ENCODE results near the gene NXF3.
"Not testable (repeated sequence)": the region's sequence is repeated elsewhere in the genome, so short reads cannot be mapped to it uniquely, and the experiment has no call there.

The NXF3 gene

DNA sequence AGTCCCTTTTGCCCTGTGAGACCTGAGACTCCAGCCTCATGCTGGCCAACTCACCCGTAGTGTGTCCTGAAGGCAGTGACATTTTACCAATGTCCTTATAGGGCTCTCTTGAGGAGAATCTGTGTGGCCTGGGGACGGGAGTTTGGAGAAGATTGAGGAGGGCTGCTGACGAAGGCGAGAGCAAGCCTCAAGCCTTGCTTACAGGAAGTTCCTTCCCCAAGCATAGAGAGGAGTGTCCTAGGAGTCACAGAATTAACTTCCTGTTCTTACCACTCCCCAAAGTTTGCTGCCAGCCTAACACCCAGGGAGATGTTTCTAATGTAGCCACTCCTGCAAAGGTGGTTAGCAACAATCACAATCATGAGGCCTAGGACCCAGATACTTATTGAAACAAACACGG is at the start of gene NXF3:
Gene NXF3 (minus strand): TSS at position 202 of the 400 bp plus-strand sequence. CDS start 120 bp downstream, at position 82.
- Histone ChIP-seq H3K4me2 (ENCODE audit: low read length) (no peak within 1 kb of the TSS), H3K4me3 (ENCODE audit: low read depth, low read length) (no peak within 1 kb of the TSS), H3K27me3 (ENCODE audit: control insufficient read depth, insufficient read depth, low read length) (no peaks in the 10 kb centered on the region), H2AFZ (no peak within 1 kb of the TSS), H3K36me3 (ENCODE audit: control insufficient read depth, insufficient read depth, low read length) (no peaks in the 10 kb centered on the region), H3K9ac (no peak within 1 kb of the TSS), H3K79me2 (no peaks in the 10 kb centered on the region), H3K9me3 (ENCODE audit: control insufficient read depth, low read length) (no peaks in the 10 kb centered on the region), H3K4me1 (no peaks in the 10 kb centered on the region), H3K27ac (no peak within 1 kb of the TSS)
- TF ChIP-seq, protein P1, sequence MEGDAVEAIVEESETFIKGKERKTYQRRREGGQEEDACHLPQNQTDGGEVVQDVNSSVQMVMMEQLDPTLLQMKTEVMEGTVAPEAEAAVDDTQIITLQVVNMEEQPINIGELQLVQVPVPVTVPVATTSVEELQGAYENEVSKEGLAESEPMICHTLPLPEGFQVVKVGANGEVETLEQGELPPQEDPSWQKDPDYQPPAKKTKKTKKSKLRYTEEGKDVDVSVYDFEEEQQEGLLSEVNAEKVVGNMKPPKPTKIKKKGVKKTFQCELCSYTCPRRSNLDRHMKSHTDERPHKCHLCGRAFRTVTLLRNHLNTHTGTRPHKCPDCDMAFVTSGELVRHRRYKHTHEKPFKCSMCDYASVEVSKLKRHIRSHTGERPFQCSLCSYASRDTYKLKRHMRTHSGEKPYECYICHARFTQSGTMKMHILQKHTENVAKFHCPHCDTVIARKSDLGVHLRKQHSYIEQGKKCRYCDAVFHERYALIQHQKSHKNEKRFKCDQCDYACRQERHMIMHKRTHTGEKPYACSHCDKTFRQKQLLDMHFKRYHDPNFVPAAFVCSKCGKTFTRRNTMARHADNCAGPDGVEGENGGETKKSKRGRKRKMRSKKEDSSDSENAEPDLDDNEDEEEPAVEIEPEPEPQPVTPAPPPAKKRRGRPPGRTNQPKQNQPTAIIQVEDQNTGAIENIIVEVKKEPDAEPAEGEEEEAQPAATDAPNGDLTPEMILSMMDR (IDR thresholded peaks at IDR 0.05), result no peak

- not testable (repeated sequence) for H3K79me2 ChIP-seq; H2AFZ ChIP-seq; H3K9ac ChIP-seq; H3K9me3 ChIP-seq (ENCODE audit: control insufficient read depth, low read length); H3K27me3 ChIP-seq (ENCODE audit: control insufficient read depth, insufficient read depth, low read length); H3K27ac ChIP-seq; H3K4me2 ChIP-seq (ENCODE audit: low read length); H3K4me3 ChIP-seq (ENCODE audit: low read depth, low read length); H3K4me1 ChIP-seq; H3K36me3 ChIP-seq (ENCODE audit: control insufficient read depth, insufficient read depth, low read length)
Observed at GRCh38 chrX:103136528-103136927, 43.6 kb upstream of the NXF3 start.

GRCh38 chrX:103124284-103124683 is 31.3 kb upstream of the NXF3 start:
- H2AFZ ChIP-seq, result no peak overlapping the region
- no peak overlapping the region for H3K27ac ChIP-seq
- H3K4me1 ChIP-seq, result no peaks in the 10 kb centered on the region
- H3K79me2 ChIP-seq, result no peaks in the 10 kb centered on the region
- no peak overlapping the region for H3K9ac ChIP-seq
- H3K4me3 ChIP-seq (ENCODE audit: low read depth, low read length), result no peak overlapping the region
- no peaks in the 10 kb centered on the region for H3K36me3 ChIP-seq (ENCODE audit: control insufficient read depth, insufficient read depth, low read length)
- H3K9me3 ChIP-seq (ENCODE audit: control insufficient read depth, low read length), result no peaks in the 10 kb centered on the region
- no peaks in the 10 kb centered on the region for H3K27me3 ChIP-seq (ENCODE audit: control insufficient read depth, insufficient read depth, low read length)
- no peak overlapping the region for H3K4me2 ChIP-seq (ENCODE audit: low read length)
- TF ChIP-seq, protein P1 (IDR thresholded peaks at IDR 0.05), result no peak

DNA sequence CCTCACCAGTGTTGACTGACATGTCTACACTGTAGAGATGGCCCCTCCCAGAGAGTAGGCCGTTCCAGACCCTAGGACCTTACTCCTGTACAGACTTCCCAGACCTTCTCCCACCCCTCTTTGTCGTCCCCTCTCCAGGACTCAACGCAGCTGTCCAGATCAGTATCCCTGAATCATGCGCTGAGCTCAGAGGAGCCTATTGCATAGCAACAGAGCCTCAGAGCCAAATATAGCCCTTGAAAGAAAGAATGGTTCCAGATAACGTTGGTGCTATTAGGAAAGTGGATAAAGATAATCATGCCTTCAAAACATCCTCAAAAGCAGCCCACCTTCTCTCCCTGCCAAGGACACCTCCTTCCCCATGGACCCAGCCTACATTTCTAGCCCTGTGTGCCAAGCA is 27.8 kb upstream of the NXF3 start:
- no peaks in the 10 kb centered on the region for H3K4me1 ChIP-seq
- H3K9me3 ChIP-seq (ENCODE audit: control insufficient read depth, low read length), result no peaks in the 10 kb centered on the region
- no peaks in the 10 kb centered on the region for H3K27me3 ChIP-seq (ENCODE audit: control insufficient read depth, insufficient read depth, low read length)
- no peaks in the 10 kb centered on the region for H3K79me2 ChIP-seq
- H3K36me3 ChIP-seq (ENCODE audit: control insufficient read depth, insufficient read depth, low read length), result no peaks in the 10 kb centered on the region
- no peak overlapping the region for H3K4me2 ChIP-seq (ENCODE audit: low read length)
- TF ChIP-seq, protein P1 (IDR thresholded peaks at IDR 0.05), result no peak
- H3K27ac ChIP-seq, result no peak overlapping the region
- H2AFZ ChIP-seq, result no peak overlapping the region
- no peak overlapping the region for H3K4me3 ChIP-seq (ENCODE audit: low read depth, low read length)
- H3K9ac ChIP-seq, result no peak overlapping the region

DNA sequence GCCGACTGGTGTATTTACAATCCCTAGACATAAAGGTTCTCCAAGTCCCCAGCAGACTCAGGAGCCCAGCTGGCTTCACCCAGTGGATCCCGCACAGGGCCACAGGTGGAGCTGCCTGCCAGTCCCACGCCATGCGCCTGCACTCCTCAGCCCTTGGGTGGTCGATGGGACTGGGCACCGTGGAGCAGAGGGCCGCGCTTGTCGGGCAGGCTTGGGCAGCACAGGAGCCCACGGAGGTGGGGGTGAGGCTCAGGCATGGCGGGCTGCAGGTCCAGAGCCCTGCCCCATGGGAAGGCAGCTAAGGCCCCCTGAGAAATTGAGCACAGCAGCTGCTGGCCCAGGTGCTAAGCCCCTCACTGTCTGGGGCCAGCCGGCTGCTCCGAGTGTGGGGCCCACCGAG is 24.0 kb upstream of the NXF3 start:
- H3K27ac ChIP-seq; H3K27me3 ChIP-seq (ENCODE audit: control insufficient read depth, insufficient read depth, low read length); H3K9ac ChIP-seq; H3K4me3 ChIP-seq (ENCODE audit: low read depth, low read length); H3K4me2 ChIP-seq (ENCODE audit: low read length); H2AFZ ChIP-seq; H3K4me1 ChIP-seq; H3K79me2 ChIP-seq; H3K36me3 ChIP-seq (ENCODE audit: control insufficient read depth, insufficient read depth, low read length); H3K9me3 ChIP-seq (ENCODE audit: control insufficient read depth, low read length): not testable (repeated sequence)

- not testable (repeated sequence) for H3K4me1 ChIP-seq; H3K9me3 ChIP-seq (ENCODE audit: control insufficient read depth, low read length); H3K4me2 ChIP-seq (ENCODE audit: low read length); H3K9ac ChIP-seq; H3K36me3 ChIP-seq (ENCODE audit: control insufficient read depth, insufficient read depth, low read length); H3K79me2 ChIP-seq; H3K4me3 ChIP-seq (ENCODE audit: low read depth, low read length); H2AFZ ChIP-seq; H3K27me3 ChIP-seq (ENCODE audit: control insufficient read depth, insufficient read depth, low read length); H3K27ac ChIP-seq
Observed at GRCh38 chrX:103109497-103109896, 16.6 kb upstream of the NXF3 start.

All from parathyroid adenoma (tissue), 2 donors.